IMR-90 (cell line): ENCODE measurements around the gene TPGS1. TPM values are rescaled to one million over a fixed set of nuclear protein-coding genes. Genes with fewer than 3 reads are reported as not detected.

Source experiments
- ATAC-seq: fragments of 200-7000 bp; cut with Tn5 transposase; 2 replicates; pipeline ENCODE4 v1.9.1; 2020; ENCODE audit warnings: low read depth, mild to moderate bottlenecking, moderate library complexity
- BruUV-seq: library from RNA; stranded (reverse); fragments of 400-500 nt; replicated peaks from 2 replicates; lab custom pipeline; 2021; lab: Mats Ljungman, UMichigan
- CTCF ChIA-PET: fragments of 300-600 bp; formaldehyde crosslinking; extraction: SDS; loops from one replicate; lab custom pipeline; 2021; ENCODE audit warnings: antibody characterized with exemption; lab: Yijun Ruan, JAX
- POLR2A ChIA-PET: fragments of 300-600 bp; sonication (Branson Sonifier 250); formaldehyde crosslinking; loops from one replicate; lab custom pipeline; 2022; ENCODE audit warnings: antibody characterized with exemption; ENCODE audit not compliant: unreplicated experiment; lab: Charles Lee
- DNase-seq: peaks from one replicate; pipeline ENCODE4 v3.0.0; 2013
- H2AFZ ChIP-seq: replicated peaks from 2 replicates; pipeline ENCODE3; 2013; ENCODE audit warnings: low read length, mild to moderate bottlenecking; ENCODE audit not compliant: poor library complexity
- H2AK5ac ChIP-seq: 2 replicates; pipeline ENCODE4 v1.6.1; 2013; ENCODE audit warnings: low read depth, low read length, inconsistent platforms
- H2AK9ac ChIP-seq: replicated peaks from 2 replicates; pipeline ENCODE3; 2013; ENCODE audit warnings: mild to moderate bottlenecking, low read depth, low read length, moderate library complexity; ENCODE audit not compliant: poor library complexity
- H2BK120ac ChIP-seq: 2 replicates; pipeline ENCODE4 v1.6.1; 2013; ENCODE audit warnings: low read depth, low read length, inconsistent platforms
- H2BK15ac ChIP-seq: 3 replicates; pipeline ENCODE4 v1.6.1; 2013; ENCODE audit warnings: low read depth, low read length, inconsistent platforms
- H2BK20ac ChIP-seq: 2 replicates; pipeline ENCODE4 v1.6.1; 2013; ENCODE audit warnings: low read depth, mild to moderate bottlenecking, inconsistent platforms, low read length, moderate library complexity
- H2BK5ac ChIP-seq: 2 replicates; pipeline ENCODE4 v1.6.1; 2013; ENCODE audit warnings: mild to moderate bottlenecking, low read depth, low read length, inconsistent platforms; ENCODE audit not compliant: poor library complexity, severe bottlenecking
- H3K14ac ChIP-seq: replicated peaks from 2 replicates; pipeline ENCODE4 v1.6.1; 2013; ENCODE audit warnings: low read depth, low read length, inconsistent platforms
- H3K18ac ChIP-seq: 2 replicates; pipeline ENCODE4 v1.6.1; 2013; ENCODE audit warnings: low read depth, low read length, control low read depth
- H3K23ac ChIP-seq: 2 replicates; pipeline ENCODE4 v1.6.1; 2013; ENCODE audit warnings: low read depth, low read length, inconsistent platforms
- H3K27ac ChIP-seq: 2 replicates; pipeline ENCODE4 v1.5.1; 2013; ENCODE audit warnings: mild to moderate bottlenecking, control low read depth, low read length; ENCODE audit not compliant: insufficient read depth
- H3K27me3 ChIP-seq: 2 replicates; pipeline ENCODE4 v1.6.1; 2013; ENCODE audit warnings: low read length; ENCODE audit not compliant: control insufficient read depth, insufficient read depth
- H3K36me3 ChIP-seq: 2 replicates; pipeline ENCODE4 v1.6.1; 2013; ENCODE audit warnings: low read length, mixed read lengths; ENCODE audit not compliant: control insufficient read depth, insufficient read depth
- H3K4ac ChIP-seq: 2 replicates; pipeline ENCODE4 v1.6.1; 2013; ENCODE audit warnings: low read depth, low read length, inconsistent platforms
- H3K4me1 ChIP-seq: 2 replicates; pipeline ENCODE4 v1.6.1; 2013; ENCODE audit warnings: low read length, mixed read lengths; ENCODE audit not compliant: control insufficient read depth, insufficient read depth
- H3K4me2 ChIP-seq: 2 replicates; pipeline ENCODE4 v1.6.1; 2013; ENCODE audit warnings: low read depth, mild to moderate bottlenecking, control low read depth, low read length, moderate library complexity
- H3K4me3 ChIP-seq: 2 replicates; pipeline ENCODE4 v1.5.1; 2013; ENCODE audit warnings: low read depth, mild to moderate bottlenecking, control low read depth, low read length, moderate library complexity; ENCODE audit not compliant: insufficient read depth
- H3K56ac ChIP-seq: 2 replicates; pipeline ENCODE4 v1.6.1; 2013; ENCODE audit warnings: low read length, inconsistent platforms; ENCODE audit not compliant: insufficient read depth; ENCODE audit errors: extremely low read depth
- H3K79me1 ChIP-seq, 2 experiments: 2 replicates each; pipeline ENCODE4 v1.6.1; 2013; ENCODE audit warnings: low read length in 2 of 2, inconsistent platforms in 1 of 2, low read depth in 1 of 2
- H3K9ac ChIP-seq: 2 replicates; pipeline ENCODE4 v1.6.1; 2013; ENCODE audit warnings: low read depth, low read length, control low read depth
- H3K9me1 ChIP-seq: 2 replicates; pipeline ENCODE4 v1.6.1; 2013; ENCODE audit warnings: low read length, inconsistent platforms; ENCODE audit not compliant: insufficient read depth
- H3K9me3 ChIP-seq: 2 replicates; pipeline ENCODE4 v1.6.1; 2013; ENCODE audit warnings: low read length; ENCODE audit not compliant: control insufficient read depth, insufficient read depth
- H4K20me1 ChIP-seq: 2 replicates; pipeline ENCODE4 v1.6.1; 2013; ENCODE audit warnings: low read length, inconsistent platforms; ENCODE audit not compliant: insufficient read depth
- H4K5ac ChIP-seq: 2 replicates; pipeline ENCODE4 v1.6.1; 2013; ENCODE audit warnings: mild to moderate bottlenecking, low read depth, low read length, control low read depth
- H4K8ac ChIP-seq, 2 experiments: 2 replicates each; pipeline ENCODE4 v1.6.1; 2013; ENCODE audit warnings: low read depth in 2 of 2, low read length in 2 of 2, control low read depth in 1 of 2, inconsistent platforms in 1 of 2
- H4K91ac ChIP-seq: 2 replicates; pipeline ENCODE4 v1.6.1; 2013; ENCODE audit warnings: low read depth, low read length, inconsistent platforms; ENCODE audit not compliant: insufficient read depth
- BHLHE40 ChIP-seq: fragments of 150-350 bp; IDR thresholded peaks from 2 replicates; pipeline ENCODE4 v1.6.1; 2016; ENCODE audit warnings: mild to moderate bottlenecking, low read depth, low read length
- CEBPB ChIP-seq: IDR thresholded peaks from 2 replicates; pipeline ENCODE4 v1.6.1; 2012; ENCODE audit warnings: low read depth, low read length, improper control_type of control experiment
- CHD1 ChIP-seq: IDR thresholded peaks from 2 replicates; pipeline ENCODE4 v1.6.1; 2012; ENCODE audit warnings: low read depth, low read length, improper control_type of control experiment
- FOS ChIP-seq: fragments of 150-350 bp; IDR thresholded peaks from 2 replicates; pipeline ENCODE4 v1.6.1; 2016; ENCODE audit warnings: low read depth, low read length
- MAFK ChIP-seq: IDR thresholded peaks from 2 replicates; pipeline ENCODE4 v1.6.1; 2012; ENCODE audit warnings: low read depth, low read length, improper control_type of control experiment
- MAZ ChIP-seq: IDR thresholded peaks from 2 replicates; pipeline ENCODE4 v1.6.1; 2012; ENCODE audit warnings: low read depth, mild to moderate bottlenecking, low read length, improper control_type of control experiment, moderate library complexity, borderline replicate concordance
- MXI1 ChIP-seq: IDR thresholded peaks from 2 replicates; pipeline ENCODE4 v1.6.1; 2012; ENCODE audit warnings: low read depth, mild to moderate bottlenecking, low read length, moderate library complexity, borderline replicate concordance
- NFE2L2 ChIP-seq: fragments of 150-350 bp; IDR thresholded peaks from 2 replicates; pipeline ENCODE4 v1.6.1; 2016; ENCODE audit warnings: low read depth, mild to moderate bottlenecking, low read length
- POLR2A ChIP-seq: IDR thresholded peaks from 2 replicates; pipeline ENCODE4 v1.6.1; 2012; ENCODE audit warnings: mild to moderate bottlenecking, low read depth, low read length
- RAD21 ChIP-seq: IDR thresholded peaks from 2 replicates; pipeline ENCODE4 v1.6.1; 2012; ENCODE audit warnings: low read length, improper control_type of control experiment
- RCOR1 ChIP-seq: IDR thresholded peaks from 2 replicates; pipeline ENCODE4 v1.6.1; 2012; ENCODE audit warnings: mild to moderate bottlenecking, low read length, improper control_type of control experiment; ENCODE audit not compliant: insufficient replicate concordance
- RFX5 ChIP-seq: IDR thresholded peaks from 2 replicates; pipeline ENCODE4 v1.8.0; 2012; ENCODE audit warnings: low read depth, mild to moderate bottlenecking, low read length, moderate library complexity
- SMC3 ChIP-seq: fragments of 150-350 bp; IDR thresholded peaks from 2 replicates; pipeline ENCODE4 v1.6.1; 2016; ENCODE audit warnings: low read depth, mild to moderate bottlenecking, antibody characterized with exemption, low read length, moderate library complexity
- WGBS, 2 experiments: methylation state at CpG; one replicate each; pipeline versions ENCODE4 v1.1.5 to v1.1.7; 2013; ENCODE audit warnings: missing lambda C conversion rate in 2 of 2; ENCODE audit not compliant: insufficient read length in 1 of 2; ENCODE audit errors: extremely low coverage in 2 of 2; 5-methylcytosine and 5-hydroxymethylcytosine counted together
- dilution Hi-C: fragments of 300-500 bp; cut with HindIII; formaldehyde crosslinking; loops from one replicate; pipeline ENCODE4 v1.14.3; 2018; ENCODE audit warnings: low sequenced_read_pairs; ENCODE audit not compliant: unreplicated experiment
- in situ Hi-C: fragments of 300-500 bp; cut with MboI; formaldehyde crosslinking; loops from 3 replicates; pipeline ENCODE4 v1.14.3; 2019; ENCODE audit warnings: low sequenced_read_pairs, inconsistent platforms, mixed read lengths
- intact Hi-C: fragments of 100-400 bp; cut with micrococcal nuclease; formaldehyde crosslinking; loops from 2 replicates; pipeline ENCODE4 v1.10.0; 2022
- polyA plus RNA-seq, 3 experiments: library from polyadenylated mRNA; depleted of rRNA; stranded (reverse); fragments of >200 nt; gene quantifications; 2 replicates each; pipeline ENCODE4 v1.2.3, GENCODE V29; 2012; ENCODE audit warnings: low replicate concordance in 1 of 3
- total RNA-seq: library from RNA; depleted of rRNA; stranded (reverse); fragments of >200 nt; gene quantifications from 2 replicates; pipeline ENCODE4 v1.2.3, GENCODE V29; 2012
- TF ChIP-seq, protein P1 (sequence below): conservative IDR thresholded peaks from 2 replicates; pipeline ENCODE4 v1.5.1; 2012; ENCODE audit warnings: mild to moderate bottlenecking, low read depth, low read length, improper control_type of control experiment
- TF ChIP-seq, protein P2 (sequence below): fragments of 150-350 bp; IDR thresholded peaks from 2 replicates; pipeline ENCODE4 v1.6.1; 2017; ENCODE audit warnings: mild to moderate bottlenecking, antibody characterized with exemption, low read length, low read depth
- TF ChIP-seq, protein P3 (sequence below): fragments of 150-350 bp; IDR thresholded peaks from 2 replicates; pipeline ENCODE4 v1.6.1; 2016; ENCODE audit warnings: low read depth, mild to moderate bottlenecking, low read length, moderate library complexity, borderline replicate concordance

The TPGS1 gene
- total and polyA plus RNA-seq, 2 of the 4 experiments (the other 2 are of a cell fraction), result 2.7 to 6.3 TPM

DNA sequence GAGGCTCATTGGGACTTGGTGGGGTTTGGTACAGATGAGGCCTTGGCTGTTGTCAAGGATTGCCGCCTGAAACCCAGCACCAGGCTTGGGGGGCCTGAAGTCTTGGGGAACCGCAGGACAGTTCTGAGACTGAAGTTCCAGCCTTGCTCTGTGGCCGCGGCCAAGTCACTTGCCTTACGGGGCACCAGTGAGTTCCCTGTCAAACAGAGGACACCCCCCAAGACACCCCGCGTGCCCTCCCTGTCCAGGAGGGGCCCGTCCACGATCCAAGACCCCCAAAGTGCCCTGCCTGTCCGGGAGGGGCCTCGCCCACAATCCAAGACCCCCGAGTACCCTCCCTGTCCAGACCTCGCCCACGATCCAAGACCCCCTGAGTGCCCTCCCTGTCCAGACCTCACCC is 26.8 kb downstream of the TPGS1 start:
- Histone ChIP-seq H3K4me2 (peak overlapping the region; percentile 98; the same call in 1 of the 2 replicates), H3K36me3 (peaks cover 32% of the 10 kb centered on the region), H3K4me1 (peaks cover 8% of the 10 kb centered on the region), H4K91ac (no peak overlapping the region), H3K27ac (no peak overlapping the region), H3K18ac (no peak overlapping the region), H2AK9ac (no peak overlapping the region), H2AFZ (no peak overlapping the region), H3K14ac (no peak overlapping the region), H3K27me3 (no peaks in the 10 kb centered on the region), H2BK15ac (no peak overlapping the region), H3K79me1 (peaks cover 11 to 57% of the 10 kb centered on the region in 2 experiments), H3K23ac (0 out of 2 replicates have a peak overlapping the region, but pooled peaks have one; percentile 31), H4K20me1 (peaks cover 51% of the 10 kb centered on the region), H3K4ac (no peak overlapping the region), H2AK5ac (no peak overlapping the region), H4K5ac (no peak overlapping the region), H2BK120ac (no peak overlapping the region), H2BK20ac (no peak overlapping the region), H3K9ac (0 out of 2 replicates have a peak overlapping the region, but pooled peaks have one; percentile 92), H4K8ac (no peak overlapping the region), H3K9me3 (no peaks in the 10 kb centered on the region), H3K4me3 (no peak overlapping the region), H3K9me1 (peaks cover 4% of the 10 kb centered on the region; the same call in 1 of the 2 replicates), H2BK5ac (no peak overlapping the region), H3K56ac (no peak overlapping the region)
- no peak for ATAC-seq
- ChIA-PET CTCF (no interaction called here), POLR2A (no interaction called here)
- no peak for DNase-seq
- dilution Hi-C loops, result no loop called here
- 100% methylated on average over 2 of the region's 14 CpGs; no CpG with 5 or more reads in 1 of the 2 experiments for WGBS, 2 experiments
- in situ Hi-C loops, result no loop called here
- intact Hi-C loops, result no loop called here
- BruUV-seq, result no TSS peak
- no peak for TF ChIP-seq MAZ
- no peak for TF ChIP-seq CHD1
- TF ChIP-seq RAD21, result no peak
- TF ChIP-seq, protein P1, sequence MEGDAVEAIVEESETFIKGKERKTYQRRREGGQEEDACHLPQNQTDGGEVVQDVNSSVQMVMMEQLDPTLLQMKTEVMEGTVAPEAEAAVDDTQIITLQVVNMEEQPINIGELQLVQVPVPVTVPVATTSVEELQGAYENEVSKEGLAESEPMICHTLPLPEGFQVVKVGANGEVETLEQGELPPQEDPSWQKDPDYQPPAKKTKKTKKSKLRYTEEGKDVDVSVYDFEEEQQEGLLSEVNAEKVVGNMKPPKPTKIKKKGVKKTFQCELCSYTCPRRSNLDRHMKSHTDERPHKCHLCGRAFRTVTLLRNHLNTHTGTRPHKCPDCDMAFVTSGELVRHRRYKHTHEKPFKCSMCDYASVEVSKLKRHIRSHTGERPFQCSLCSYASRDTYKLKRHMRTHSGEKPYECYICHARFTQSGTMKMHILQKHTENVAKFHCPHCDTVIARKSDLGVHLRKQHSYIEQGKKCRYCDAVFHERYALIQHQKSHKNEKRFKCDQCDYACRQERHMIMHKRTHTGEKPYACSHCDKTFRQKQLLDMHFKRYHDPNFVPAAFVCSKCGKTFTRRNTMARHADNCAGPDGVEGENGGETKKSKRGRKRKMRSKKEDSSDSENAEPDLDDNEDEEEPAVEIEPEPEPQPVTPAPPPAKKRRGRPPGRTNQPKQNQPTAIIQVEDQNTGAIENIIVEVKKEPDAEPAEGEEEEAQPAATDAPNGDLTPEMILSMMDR, result no peak
- TF ChIP-seq, protein P2, sequence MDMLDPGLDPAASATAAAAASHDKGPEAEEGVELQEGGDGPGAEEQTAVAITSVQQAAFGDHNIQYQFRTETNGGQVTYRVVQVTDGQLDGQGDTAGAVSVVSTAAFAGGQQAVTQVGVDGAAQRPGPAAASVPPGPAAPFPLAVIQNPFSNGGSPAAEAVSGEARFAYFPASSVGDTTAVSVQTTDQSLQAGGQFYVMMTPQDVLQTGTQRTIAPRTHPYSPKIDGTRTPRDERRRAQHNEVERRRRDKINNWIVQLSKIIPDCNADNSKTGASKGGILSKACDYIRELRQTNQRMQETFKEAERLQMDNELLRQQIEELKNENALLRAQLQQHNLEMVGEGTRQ, result no peak
- TF ChIP-seq NFE2L2, result no peak
- TF ChIP-seq, protein P3, sequence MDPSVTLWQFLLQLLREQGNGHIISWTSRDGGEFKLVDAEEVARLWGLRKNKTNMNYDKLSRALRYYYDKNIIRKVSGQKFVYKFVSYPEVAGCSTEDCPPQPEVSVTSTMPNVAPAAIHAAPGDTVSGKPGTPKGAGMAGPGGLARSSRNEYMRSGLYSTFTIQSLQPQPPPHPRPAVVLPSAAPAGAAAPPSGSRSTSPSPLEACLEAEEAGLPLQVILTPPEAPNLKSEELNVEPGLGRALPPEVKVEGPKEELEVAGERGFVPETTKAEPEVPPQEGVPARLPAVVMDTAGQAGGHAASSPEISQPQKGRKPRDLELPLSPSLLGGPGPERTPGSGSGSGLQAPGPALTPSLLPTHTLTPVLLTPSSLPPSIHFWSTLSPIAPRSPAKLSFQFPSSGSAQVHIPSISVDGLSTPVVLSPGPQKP, result no peak
- no peak for TF ChIP-seq RCOR1
- no peak for TF ChIP-seq RFX5
- TF ChIP-seq BHLHE40, result no peak
- TF ChIP-seq CEBPB, result no peak
- TF ChIP-seq MXI1, result no peak
- no peak for TF ChIP-seq POLR2A
- TF ChIP-seq FOS, result no peak
- TF ChIP-seq SMC3, result no peak
- TF ChIP-seq MAFK, result no peak
